A673 (cell line): ENCODE results near the gene RBP7.
"Not testable (repeated sequence)": the region's sequence is repeated elsewhere in the genome, so short reads cannot be mapped to it uniquely, and the experiment has no call there.

Source experiments
- CTCF ChIP-seq: fragments of 300-800, 200-600 bp; sonication (generic); conservative IDR thresholded peaks from 2 replicates; pipeline ENCODE4 v1.5.1; 2017; ENCODE audit warnings: low read depth, mild to moderate bottlenecking, antibody characterized with exemption, low read length, moderate library complexity, mixed read lengths
- EZH2 ChIP-seq: fragments of 200-600 bp; sonication (generic); IDR thresholded peaks from 2 replicates; pipeline ENCODE4 v1.6.1; 2017; ENCODE audit warnings: borderline replicate concordance, low read depth, mild to moderate bottlenecking, mixed read lengths, antibody characterized with exemption, low read length; ENCODE audit not compliant: poor library complexity, severe bottlenecking

GRCh38 chr1:10028956-10029500, 32.0 kb downstream of the RBP7 start:
- not testable (repeated sequence) for TF ChIP-seq CTCF, EZH2
